Fibroblast of villous mesenchyme (primary cell): ENCODE data around the gene CDK5RAP3. TPM values are rescaled to one million over a fixed set of nuclear protein-coding genes. Genes with fewer than 3 reads are reported as not detected.
A peak's percentile ranks its signal among the peaks of the same experiment; 100 is the strongest.
"Not testable (repeated sequence)": the region's sequence is repeated elsewhere in the genome, so short reads cannot be mapped to it uniquely, and the experiment has no call there.

ENCODE experiments used
- DNase-seq: peaks from one replicate; pipeline ENCODE4 v3.0.0-alpha.2; 2010; ENCODE audit warnings: low read depth
- H3K4me3 ChIP-seq: 2 replicates; pipeline ENCODE4 v1.5.1; 2011; ENCODE audit warnings: low read depth, mild to moderate bottlenecking, low read length
- total RNA-seq: library from RNA; depleted of rRNA; stranded (reverse); fragments of >200 nt; gene quantifications from 2 replicates; pipeline ENCODE4 v1.2.3, GENCODE V29; 2012
- TF ChIP-seq, protein P1 (sequence below): IDR thresholded peaks from 2 replicates; pipeline ENCODE4 v1.5.1; 2012; ENCODE audit warnings: low read depth, mild to moderate bottlenecking, low read length; ENCODE audit not compliant: insufficient read depth

The CDK5RAP3 gene
- total RNA-seq, 1 donor, result 32.4 TPM

DNA sequence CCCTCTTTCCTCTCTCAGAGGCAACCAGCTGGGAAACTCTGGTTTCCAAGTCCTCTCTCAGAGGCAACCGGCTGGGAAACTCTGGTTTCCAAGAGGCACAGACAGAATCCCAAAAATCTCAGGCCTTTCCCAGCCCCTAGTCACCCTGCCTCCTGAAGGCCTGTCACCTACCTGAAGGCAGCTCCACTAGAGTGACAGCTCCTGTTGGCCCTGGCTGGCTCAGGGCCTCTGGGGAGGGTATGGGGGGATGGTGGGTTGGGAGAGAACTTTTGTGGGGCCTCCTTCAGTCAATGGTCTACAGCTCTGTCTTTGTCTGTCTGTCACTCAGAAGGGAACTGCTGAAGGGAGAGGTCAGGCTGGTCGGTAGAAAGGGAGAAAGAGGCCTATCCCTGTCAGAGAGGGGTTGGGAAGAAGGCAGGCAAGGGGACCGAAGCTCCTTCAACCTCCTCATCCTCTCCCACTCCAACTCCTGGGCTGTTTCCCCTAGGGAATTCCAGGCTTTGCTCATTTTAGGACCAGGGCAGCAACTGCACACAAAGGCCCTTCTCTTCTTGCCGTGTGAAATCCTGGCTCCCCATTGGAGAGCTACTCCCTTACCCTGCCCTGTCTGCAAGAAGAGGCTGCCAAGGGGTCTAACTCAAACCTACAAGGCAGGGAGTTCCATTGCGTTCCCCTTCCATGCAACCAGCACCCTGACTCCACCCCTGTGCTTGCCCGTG is 43.1 kb downstream of the CDK5RAP3 start:
- TF ChIP-seq, protein P1, sequence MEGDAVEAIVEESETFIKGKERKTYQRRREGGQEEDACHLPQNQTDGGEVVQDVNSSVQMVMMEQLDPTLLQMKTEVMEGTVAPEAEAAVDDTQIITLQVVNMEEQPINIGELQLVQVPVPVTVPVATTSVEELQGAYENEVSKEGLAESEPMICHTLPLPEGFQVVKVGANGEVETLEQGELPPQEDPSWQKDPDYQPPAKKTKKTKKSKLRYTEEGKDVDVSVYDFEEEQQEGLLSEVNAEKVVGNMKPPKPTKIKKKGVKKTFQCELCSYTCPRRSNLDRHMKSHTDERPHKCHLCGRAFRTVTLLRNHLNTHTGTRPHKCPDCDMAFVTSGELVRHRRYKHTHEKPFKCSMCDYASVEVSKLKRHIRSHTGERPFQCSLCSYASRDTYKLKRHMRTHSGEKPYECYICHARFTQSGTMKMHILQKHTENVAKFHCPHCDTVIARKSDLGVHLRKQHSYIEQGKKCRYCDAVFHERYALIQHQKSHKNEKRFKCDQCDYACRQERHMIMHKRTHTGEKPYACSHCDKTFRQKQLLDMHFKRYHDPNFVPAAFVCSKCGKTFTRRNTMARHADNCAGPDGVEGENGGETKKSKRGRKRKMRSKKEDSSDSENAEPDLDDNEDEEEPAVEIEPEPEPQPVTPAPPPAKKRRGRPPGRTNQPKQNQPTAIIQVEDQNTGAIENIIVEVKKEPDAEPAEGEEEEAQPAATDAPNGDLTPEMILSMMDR, result no peak
- H3K4me3 ChIP-seq, result no peak overlapping the region
- DNase-seq, result no peak

DNA sequence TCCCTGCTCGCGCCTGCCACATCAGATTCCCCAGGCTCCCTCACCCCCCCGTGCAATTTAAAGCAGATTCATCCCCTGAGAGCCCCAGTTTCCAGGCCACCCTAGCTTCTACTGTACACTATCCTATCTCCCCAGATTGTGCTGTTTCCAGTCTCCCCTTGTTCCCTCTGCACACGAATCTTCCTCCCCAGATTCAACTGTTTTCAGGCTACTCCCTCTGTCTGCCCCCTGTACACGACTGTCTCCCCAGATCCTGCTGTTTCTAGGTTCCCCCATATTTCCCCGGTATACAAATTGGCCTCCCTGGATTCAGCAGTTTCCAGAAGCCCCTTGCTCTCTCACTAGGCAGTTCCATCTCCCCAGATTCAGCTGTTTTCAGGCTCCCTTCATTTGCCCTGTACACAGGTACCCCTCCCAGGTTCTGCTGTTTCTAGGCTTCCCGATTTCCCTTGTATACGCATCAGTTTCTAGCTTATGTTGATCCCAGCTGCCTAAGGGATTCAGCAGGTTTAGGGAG is 43.7 kb downstream of the CDK5RAP3 start:
- DNase-seq, result no peak
- no peak overlapping the region for H3K4me3 ChIP-seq
- TF ChIP-seq, protein P1, result no peak

- peak; percentile 93 for DNase-seq
- H3K4me3 ChIP-seq, result no peak overlapping the region
- TF ChIP-seq, protein P1, result no peak
These were observed 45.2 kb downstream of the CDK5RAP3 start for GRCh38 chr17:48016112-48016511.

DNA sequence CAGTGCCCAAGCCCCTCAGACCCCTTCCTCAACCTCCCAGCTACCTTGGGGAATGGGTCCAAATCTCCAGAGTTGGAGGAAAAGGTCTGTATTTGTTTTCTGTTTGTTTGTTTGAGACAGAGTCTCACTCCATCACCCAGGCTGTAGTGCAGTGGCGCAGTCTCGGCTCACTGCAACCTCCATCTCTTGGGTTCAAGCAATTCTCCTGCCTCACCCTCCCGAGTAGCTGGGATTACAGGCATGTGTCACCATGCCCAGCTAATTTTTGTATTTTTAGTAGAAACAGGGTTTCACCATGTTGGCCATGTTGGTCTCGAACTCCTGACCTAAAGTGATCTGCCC is 46.9 kb downstream of the CDK5RAP3 start:
- H3K4me3 ChIP-seq, DNase-seq: not testable (repeated sequence)

DNA sequence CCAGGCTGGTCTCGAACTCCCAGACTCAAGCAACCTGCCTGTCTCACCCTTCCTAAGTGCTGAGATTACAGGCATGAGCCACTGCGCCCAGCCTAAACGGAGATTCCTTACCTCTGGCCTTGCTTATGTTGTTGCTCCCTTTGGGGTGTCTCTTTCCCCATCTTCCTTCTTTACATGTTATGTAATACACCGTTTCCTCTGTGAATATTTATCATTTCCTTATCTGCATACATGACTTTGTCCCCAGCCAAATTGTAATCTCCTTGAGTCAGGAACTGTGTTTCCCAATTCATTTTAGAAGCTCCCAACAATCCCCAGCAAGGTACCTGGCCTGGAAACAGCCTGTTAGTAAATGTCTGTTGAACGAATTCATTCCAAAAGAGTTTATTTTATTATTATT is 51.0 kb downstream of the CDK5RAP3 start:
- no peak overlapping the region for H3K4me3 ChIP-seq
- TF ChIP-seq, protein P1, result no peak
- DNase-seq, result no peak

DNA sequence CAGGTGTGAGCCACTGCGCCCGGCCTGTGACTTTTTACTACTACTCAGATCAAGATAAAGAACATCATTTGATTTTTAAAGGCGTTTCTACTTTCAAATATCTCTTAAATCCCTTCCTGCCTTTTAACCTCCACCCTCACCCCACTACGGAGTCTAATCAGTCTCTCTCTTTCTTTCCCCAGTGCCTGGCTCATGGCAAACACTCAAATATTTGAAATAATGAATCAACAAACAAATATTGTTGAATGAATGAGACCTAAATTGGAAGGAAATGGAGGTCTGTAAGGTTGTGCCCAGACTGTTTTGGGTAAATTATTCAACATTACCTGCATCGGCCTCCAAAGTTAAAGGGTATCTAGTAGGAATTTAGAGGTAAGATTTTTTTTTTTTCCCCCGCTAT is 52.0 kb downstream of the CDK5RAP3 start:
- TF ChIP-seq, protein P1, result no peak
- H3K4me3 ChIP-seq, result no peak overlapping the region
- no peak for DNase-seq

DNA sequence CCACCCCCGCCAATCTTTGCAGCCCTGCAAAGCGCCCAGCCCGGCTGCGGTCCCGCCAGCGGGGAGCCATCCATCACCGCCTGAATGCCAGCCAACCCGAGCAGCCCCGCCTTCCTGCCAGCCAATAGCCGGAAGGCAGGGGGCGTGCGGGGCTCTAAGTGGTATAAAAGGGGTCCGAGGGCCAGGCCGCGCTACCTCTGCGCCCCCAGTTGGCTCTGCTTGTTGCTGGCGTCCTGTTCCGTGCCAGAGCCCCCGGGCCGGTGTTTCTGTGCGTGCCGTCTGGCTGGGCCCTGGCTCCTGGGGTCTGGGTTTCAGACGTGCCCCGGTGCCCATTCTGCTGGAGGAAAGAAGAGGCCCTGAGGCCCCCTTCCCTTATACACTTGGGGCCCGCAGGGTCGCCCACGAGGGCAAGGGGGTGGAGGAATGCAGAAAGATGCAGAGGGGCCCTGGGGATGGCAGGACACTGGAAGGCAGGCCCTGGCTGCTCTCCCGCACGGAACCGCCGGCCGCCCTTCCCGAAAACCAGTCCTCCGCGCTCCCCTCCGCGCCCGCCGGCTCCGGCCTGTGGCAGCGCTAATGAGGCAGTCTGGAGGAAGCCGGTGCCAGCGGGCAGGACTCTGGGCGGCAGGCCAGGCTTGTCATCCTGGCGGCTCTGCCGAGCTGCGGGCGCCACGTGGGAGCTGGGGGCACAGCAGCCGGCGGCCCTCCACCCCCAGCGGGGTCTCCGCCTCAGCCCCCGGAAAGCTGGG is 52.7 kb downstream of the CDK5RAP3 start:
- DNase-seq, result no peak
- H3K4me3 ChIP-seq, result peak overlapping the region; percentile 59
- TF ChIP-seq, protein P1, result no peak
